Measurements from ENCODE around the gene TMEM176A. TPM values are rescaled to one million over a fixed set of nuclear protein-coding genes. Genes with fewer than 3 reads are reported as not detected.
A peak's percentile ranks its signal among the peaks of the same experiment; 100 is the strongest.

TMEM176A gene
- polyA plus RNA-seq, 3 donors = 14.1 to 285 (median 129) TPM

GRCh38 chr7:150799156-150799555 is 1.4 kb upstream of the TMEM176A start:
- H3K9me3 Mint-ChIP-seq = peaks cover 0 to 12% (median 5%) of the 10 kb centered on the region in 7 donors
- Histone ChIP-seq H3K4me3 (replicated peaks in 1 of 3; ENCODE audit: low read depth in 2 of 3, low read length in 3 of 3) (peak overlapping the region; percentile 50 to 91 (median 88)), H3K9me3 (replicated peaks in 1 of 2; ENCODE audit: control insufficient read depth in 1 of 2, insufficient read depth in 1 of 2, low read length in 2 of 2) (no peaks in the 10 kb centered on the region), H3K27me3 (ENCODE audit: control insufficient read depth in 2 of 2, insufficient read depth in 2 of 2, low read length in 2 of 2) (peaks cover 2 to 42% of the 10 kb centered on the region in 2 donors), H3K4me2 (replicated peaks; ENCODE audit: extremely low read depth, low read length, poor library complexity, severe bottlenecking) (peak overlapping the region; percentile 84), H3K4me1 (ENCODE audit: control insufficient read depth in 1 of 2, insufficient read depth in 2 of 2, low read length in 2 of 2) (peaks cover 23 to 81% of the 10 kb centered on the region in 2 donors), H2AFZ (ENCODE audit: insufficient read depth, low read depth, low read length, poor library complexity, severe bottlenecking) (peak overlapping the region; percentile 48), H3K27ac (ENCODE audit: low read depth in 1 of 2, low read length in 2 of 2) (peak overlapping the region in 1 of 2 donors; percentile 73), H3K9ac (ENCODE audit: insufficient read depth, low read length, poor library complexity, severe bottlenecking) (peak overlapping the region; percentile 71), H4K20me1 (ENCODE audit: insufficient read depth, low read length) (peaks cover 36% of the 10 kb centered on the region), H3K79me2 (ENCODE audit: insufficient read depth, low read length) (peaks cover 38% of the 10 kb centered on the region), H3K36me3 (replicated peaks in 1 of 2; ENCODE audit: control insufficient read depth in 1 of 2, insufficient read depth in 2 of 2, low read length in 2 of 2) (peaks cover 0 to 45% of the 10 kb centered on the region in 2 donors)
- peak overlapping the region; percentile 83 to 94 for H3K4me3 Mint-ChIP-seq
- peaks cover 48% of the 10 kb centered on the region for H3K4me1 Mint-ChIP-seq
- H3K27ac Mint-ChIP-seq = peak overlapping the region in 4 of 7 donors; percentile 30 to 81 (median 78)
- no peak for DNase-seq
- intact Hi-C loops (cut with micrococcal nuclease) = no loop called here
- H3K36me3 Mint-ChIP-seq = peaks cover 39 to 46% of the 10 kb centered on the region in 2 donors
- TF ChIP-seq, protein P1, sequence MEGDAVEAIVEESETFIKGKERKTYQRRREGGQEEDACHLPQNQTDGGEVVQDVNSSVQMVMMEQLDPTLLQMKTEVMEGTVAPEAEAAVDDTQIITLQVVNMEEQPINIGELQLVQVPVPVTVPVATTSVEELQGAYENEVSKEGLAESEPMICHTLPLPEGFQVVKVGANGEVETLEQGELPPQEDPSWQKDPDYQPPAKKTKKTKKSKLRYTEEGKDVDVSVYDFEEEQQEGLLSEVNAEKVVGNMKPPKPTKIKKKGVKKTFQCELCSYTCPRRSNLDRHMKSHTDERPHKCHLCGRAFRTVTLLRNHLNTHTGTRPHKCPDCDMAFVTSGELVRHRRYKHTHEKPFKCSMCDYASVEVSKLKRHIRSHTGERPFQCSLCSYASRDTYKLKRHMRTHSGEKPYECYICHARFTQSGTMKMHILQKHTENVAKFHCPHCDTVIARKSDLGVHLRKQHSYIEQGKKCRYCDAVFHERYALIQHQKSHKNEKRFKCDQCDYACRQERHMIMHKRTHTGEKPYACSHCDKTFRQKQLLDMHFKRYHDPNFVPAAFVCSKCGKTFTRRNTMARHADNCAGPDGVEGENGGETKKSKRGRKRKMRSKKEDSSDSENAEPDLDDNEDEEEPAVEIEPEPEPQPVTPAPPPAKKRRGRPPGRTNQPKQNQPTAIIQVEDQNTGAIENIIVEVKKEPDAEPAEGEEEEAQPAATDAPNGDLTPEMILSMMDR (IDR thresholded peaks at IDR 0.05) = no peak
- WGBS (ENCODE audit: insufficient coverage) = 80% methylated on average over 1 of the region's 3 CpGs
- H3K27me3 Mint-ChIP-seq (ENCODE audit: low read depth in 3 of 3) = peaks cover 0 to 48% (median 34%) of the 10 kb centered on the region in 3 donors

DNA sequence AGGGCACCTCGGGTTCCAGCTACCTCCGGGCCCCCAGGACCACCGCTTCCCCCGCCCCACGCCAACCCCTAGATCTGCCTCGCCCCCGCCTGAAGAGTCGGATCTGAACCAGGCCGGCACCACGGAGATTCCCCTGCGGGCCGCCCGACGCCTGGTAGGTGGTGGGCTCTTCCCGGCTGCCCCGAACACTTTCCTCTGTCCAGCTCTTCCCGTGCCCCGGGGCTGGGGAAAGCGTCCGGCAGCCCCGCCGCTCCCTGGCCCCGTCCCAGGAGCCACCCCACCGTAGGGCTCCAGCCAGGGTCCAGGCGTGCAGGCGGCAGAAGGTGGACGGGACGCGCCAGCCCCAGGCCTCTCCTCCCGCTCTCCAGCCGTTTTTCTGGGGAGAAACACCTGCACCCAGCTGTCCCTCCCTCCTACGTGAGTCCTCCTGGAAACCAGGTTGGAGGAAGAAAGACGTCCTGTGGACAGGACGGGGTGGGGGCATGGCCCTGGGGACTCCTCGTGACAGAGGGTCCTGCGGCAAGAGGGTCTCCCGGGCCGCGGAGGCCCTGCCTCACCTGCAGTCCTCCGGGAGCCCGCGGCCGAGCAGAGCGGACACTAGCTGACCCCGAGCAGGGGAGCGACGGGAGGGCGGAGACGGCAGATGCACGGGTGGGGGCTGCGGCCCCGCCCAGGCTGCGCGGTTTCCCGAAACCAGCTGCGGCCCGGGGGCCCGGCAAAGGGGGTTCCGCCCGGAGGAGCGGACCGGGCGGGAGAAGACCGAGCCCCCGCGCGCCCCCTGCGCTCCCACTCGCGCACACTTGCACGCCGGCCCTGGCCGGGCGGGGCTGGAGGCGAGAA is 608 bp upstream of the TMEM176A start, which contains the start of gene TMEM176B:
TSS of gene TMEM176B (minus strand) at position 624 of the 840 bp plus-strand sequence. CDS start 3,795 bp downstream, outside the sequence.
- Histone ChIP-seq H3K4me1 (ENCODE audit: control insufficient read depth in 1 of 2, insufficient read depth in 2 of 2, low read length in 2 of 2) (peaks cover 23 to 76% of the 10 kb centered on the region in 2 donors), H3K9ac (ENCODE audit: insufficient read depth, low read length, poor library complexity, severe bottlenecking) (peak within 1 kb of the TSS; percentile 71), H3K36me3 (replicated peaks in 1 of 2; ENCODE audit: control insufficient read depth in 1 of 2, insufficient read depth in 2 of 2, low read length in 2 of 2) (peaks cover 0 to 45% of the 10 kb centered on the region in 2 donors), H3K27me3 (ENCODE audit: control insufficient read depth in 2 of 2, insufficient read depth in 2 of 2, low read length in 2 of 2) (peaks cover 2 to 42% of the 10 kb centered on the region in 2 donors), H3K4me2 (replicated peaks; ENCODE audit: extremely low read depth, low read length, poor library complexity, severe bottlenecking) (peak within 1 kb of the TSS; percentile 84), H3K79me2 (ENCODE audit: insufficient read depth, low read length) (peaks cover 38% of the 10 kb centered on the region), H3K4me3 (replicated peaks in 1 of 3; ENCODE audit: low read depth in 2 of 3, low read length in 3 of 3) (peak within 1 kb of the TSS; percentile 50 to 91 (median 88)), H2AFZ (ENCODE audit: insufficient read depth, low read depth, low read length, poor library complexity, severe bottlenecking) (peak within 1 kb of the TSS; percentile 73), H3K9me3 (replicated peaks in 1 of 2; ENCODE audit: control insufficient read depth in 1 of 2, insufficient read depth in 1 of 2, low read length in 2 of 2) (no peaks in the 10 kb centered on the region), H3K27ac (ENCODE audit: low read depth in 1 of 2, low read length in 2 of 2) (peak within 1 kb of the TSS in 1 of 2 donors; percentile 73), H4K20me1 (ENCODE audit: insufficient read depth, low read length) (peaks cover 28% of the 10 kb centered on the region)
- 16% methylated on average over 65 of the region's 75 CpGs for WGBS (ENCODE audit: insufficient coverage)
- Mint-ChIP-seq H3K9me3 (peaks cover 3 to 15% (median 6%) of the 10 kb centered on the region in 7 donors), H3K27me3 (ENCODE audit: low read depth in 3 of 3) (peaks cover 0 to 49% (median 34%) of the 10 kb centered on the region in 3 donors), H3K4me1 (peaks cover 48% of the 10 kb centered on the region), H3K27ac (peak within 1 kb of the TSS in 4 of 7 donors; percentile 66 to 84 (median 78)), H3K36me3 (peaks cover 47 to 54% of the 10 kb centered on the region in 2 donors), H3K4me3 (peak within 1 kb of the TSS; percentile 83 to 94)
- no peak for DNase-seq
- TF ChIP-seq, protein P1 (IDR thresholded peaks at IDR 0.05) = no peak
- intact Hi-C loops (cut with micrococcal nuclease) = no loop called here

Data from CD14-positive monocyte (primary cell).